Measurements from ENCODE around the gene UBR4. TPM values are rescaled to one million over a fixed set of nuclear protein-coding genes. Genes with fewer than 3 reads are reported as not detected.

UBR4 gene
- polyA plus RNA-seq, 1 donor (not counting 4 experiments of a cell fraction or from before 2014, with no cell fraction given): 39.0 TPM

- dilution Hi-C loops (cut with MboI; ENCODE audit: extremely low pct_ligation_motif_present, low sequenced_read_pairs): no loop called here
- no peak overlapping the region for H3K4me3 ChIP-seq (ENCODE audit: control insufficient read depth in 2 of 3, extremely low read depth in 1 of 3, insufficient read depth in 2 of 3, low read depth in 1 of 3, low read length in 3 of 3)
- no peak overlapping the region for H3K4me2 ChIP-seq (ENCODE audit: control insufficient read depth, extremely low read depth, insufficient read depth, low read depth, low read length)
- H3K36me3 ChIP-seq (ENCODE audit: control insufficient read depth in 2 of 2, extremely low read depth in 1 of 2, insufficient read depth in 2 of 2, low read length in 2 of 2): peaks cover 66 to 79% of the 10 kb centered on the region in 2 experiments
- H3K4me1 ChIP-seq (ENCODE audit: control insufficient read depth, extremely low read depth, insufficient read depth, low read length): peaks cover 5% of the 10 kb centered on the region
- DNase-seq (ENCODE audit: low read depth, low spot score): no peak
- no peak for TF ChIP-seq EZH2 (IDR thresholded peaks at IDR 0.05; ENCODE audit: low read length)
- TF ChIP-seq CTCF (optimal IDR thresholded peaks at IDR 0.05 in 1 of 3, IDR thresholded peaks at IDR 0.05 in 1 of 3, conservative IDR thresholded peaks at IDR 0.05 in 1 of 3; ENCODE audit: extremely low read depth in 1 of 3, insufficient read depth in 2 of 3, low read length in 3 of 3): no peak
- H3K27me3 ChIP-seq (ENCODE audit: control insufficient read depth, extremely low read depth, insufficient read depth, low read length): no peaks in the 10 kb centered on the region
- no peaks in the 10 kb centered on the region for H3K9me1 ChIP-seq (ENCODE audit: control insufficient read depth, extremely low read depth, insufficient read depth, low read length)
- H3K9me3 ChIP-seq (ENCODE audit: control insufficient read depth, low read depth, low read length): no peaks in the 10 kb centered on the region
- no peaks in the 10 kb centered on the region for H3K79me2 ChIP-seq (ENCODE audit: control insufficient read depth, insufficient read depth, low read length)
- H4K20me1 ChIP-seq (ENCODE audit: control insufficient read depth, extremely low read depth, insufficient read depth, low read length): no peaks in the 10 kb centered on the region
- H3K9ac ChIP-seq (ENCODE audit: control insufficient read depth, extremely low read depth, insufficient read depth, low read length): no peak overlapping the region
- H2AFZ ChIP-seq (ENCODE audit: control insufficient read depth, low read length): no peak overlapping the region
- no peak overlapping the region for H3K27ac ChIP-seq (ENCODE audit: control insufficient read depth, insufficient read depth, low read length)
- no peak for FAIRE-seq
Observed at GRCh38 chr1:19091196-19091953, 118.7 kb downstream of the UBR4 start.

DNA sequence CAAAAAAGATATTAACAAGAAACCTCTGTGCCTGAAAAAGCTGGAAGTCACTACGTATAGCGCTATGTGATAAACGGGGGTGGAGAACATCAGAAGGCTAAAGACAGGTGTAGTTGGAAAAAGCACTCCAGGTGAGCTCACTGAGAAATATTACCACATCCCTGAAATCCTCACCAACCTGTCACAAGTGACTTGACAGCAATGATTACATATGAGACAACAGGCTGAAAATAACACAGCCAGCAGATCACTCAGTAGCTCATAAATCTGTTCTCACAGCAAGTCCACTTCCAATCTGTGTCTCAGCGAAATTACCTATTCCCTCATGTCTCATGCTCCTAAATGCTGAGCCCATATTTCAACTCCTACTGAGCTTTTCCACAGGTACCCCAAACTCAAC lies 120.5 kb downstream of the UBR4 start:
- Histone ChIP-seq H3K36me3 (ENCODE audit: control insufficient read depth in 2 of 2, extremely low read depth in 1 of 2, insufficient read depth in 2 of 2, low read length in 2 of 2) (peaks cover 64 to 70% of the 10 kb centered on the region in 2 experiments), H3K9me3 (ENCODE audit: control insufficient read depth, low read depth, low read length) (no peaks in the 10 kb centered on the region), H2AFZ (ENCODE audit: control insufficient read depth, low read length) (no peak overlapping the region), H3K27ac (ENCODE audit: control insufficient read depth, insufficient read depth, low read length) (no peak overlapping the region), H3K4me3 (ENCODE audit: control insufficient read depth in 2 of 3, extremely low read depth in 1 of 3, insufficient read depth in 2 of 3, low read depth in 1 of 3, low read length in 3 of 3) (no peak overlapping the region), H3K9me1 (ENCODE audit: control insufficient read depth, extremely low read depth, insufficient read depth, low read length) (no peaks in the 10 kb centered on the region), H3K4me2 (ENCODE audit: control insufficient read depth, extremely low read depth, insufficient read depth, low read depth, low read length) (no peak overlapping the region), H4K20me1 (ENCODE audit: control insufficient read depth, extremely low read depth, insufficient read depth, low read length) (no peaks in the 10 kb centered on the region), H3K27me3 (ENCODE audit: control insufficient read depth, extremely low read depth, insufficient read depth, low read length) (no peaks in the 10 kb centered on the region), H3K79me2 (ENCODE audit: control insufficient read depth, insufficient read depth, low read length) (no peaks in the 10 kb centered on the region), H3K9ac (ENCODE audit: control insufficient read depth, extremely low read depth, insufficient read depth, low read length) (no peak overlapping the region), H3K4me1 (ENCODE audit: control insufficient read depth, extremely low read depth, insufficient read depth, low read length) (peaks cover 7% of the 10 kb centered on the region)
- TF ChIP-seq CTCF (optimal IDR thresholded peaks at IDR 0.05 in 1 of 3, IDR thresholded peaks at IDR 0.05 in 1 of 3, conservative IDR thresholded peaks at IDR 0.05 in 1 of 3; ENCODE audit: extremely low read depth in 1 of 3, insufficient read depth in 2 of 3, low read length in 3 of 3) (no peak), EZH2 (IDR thresholded peaks at IDR 0.05; ENCODE audit: low read length) (no peak)
- FAIRE-seq: no peak
- no peak for DNase-seq (ENCODE audit: low read depth, low spot score)
- dilution Hi-C loops (cut with MboI; ENCODE audit: extremely low pct_ligation_motif_present, low sequenced_read_pairs): no loop called here

All from keratinocyte (primary cell).